Effector memory CD4-positive, alpha-beta T cell (primary cell): Measurements from ENCODE around the gene ZMYND10.
A peak's percentile ranks its signal among the peaks of the same experiment; 100 is the strongest.

ENCODE experiments used
- DNase-seq, 3 donors: peaks; one replicate each; pipeline ENCODE4 v3.0.0-alpha.2; 2020
- H3K27ac ChIP-seq: 2 replicates; pipeline ENCODE4 v1.7.0; 2013; ENCODE audit warnings: mild to moderate bottlenecking, low read length, moderate library complexity; ENCODE audit not compliant: insufficient read depth, poor library complexity, severe bottlenecking
- H3K27me3 ChIP-seq: replicated peaks from 2 replicates; pipeline ENCODE4 v1.7.0; 2013; ENCODE audit warnings: mild to moderate bottlenecking, low read length; ENCODE audit not compliant: insufficient read depth, control insufficient read depth, poor library complexity, severe bottlenecking
- H3K36me3 ChIP-seq: 2 replicates; pipeline ENCODE4 v1.7.0; 2013; ENCODE audit warnings: mild to moderate bottlenecking, low read length, moderate library complexity; ENCODE audit not compliant: control insufficient read depth, insufficient read depth
- H3K4me1 ChIP-seq: 2 replicates; pipeline ENCODE4 v1.7.0; 2013; ENCODE audit warnings: low read length, mild to moderate bottlenecking; ENCODE audit not compliant: control insufficient read depth, insufficient read depth, poor library complexity, severe bottlenecking
- H3K4me3 ChIP-seq: 2 replicates; pipeline ENCODE4 v1.7.0; 2013; ENCODE audit warnings: low read length, low read depth, mild to moderate bottlenecking; ENCODE audit not compliant: insufficient read depth, poor library complexity, severe bottlenecking
- H3K9me3 ChIP-seq: 2 replicates; pipeline ENCODE4 v1.7.0; 2013; ENCODE audit warnings: mild to moderate bottlenecking, low read length, moderate library complexity; ENCODE audit not compliant: control insufficient read depth

ZMYND10 gene

DNA sequence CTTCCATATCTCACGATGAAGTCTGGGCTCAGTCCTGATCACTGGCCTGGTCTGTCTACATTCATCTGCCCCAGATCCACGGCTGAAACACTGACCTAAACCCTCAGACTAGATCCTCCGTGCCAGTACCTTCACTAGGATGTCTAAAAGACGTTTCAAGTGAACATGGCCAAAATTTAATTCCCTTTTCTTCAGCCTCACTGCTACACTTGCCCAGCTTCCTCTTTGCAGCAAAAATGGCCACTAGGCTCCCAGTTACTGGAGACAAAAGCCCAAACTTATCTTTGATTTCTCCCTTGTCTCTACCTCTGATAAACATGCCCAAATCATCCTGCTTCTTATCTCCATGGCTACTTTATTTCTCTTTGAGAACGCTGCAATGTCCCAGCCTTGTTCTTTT, 6.6 kb downstream of the ZMYND10 start:
- no peak for DNase-seq
- H3K27me3 ChIP-seq, result no peaks in the 10 kb centered on the region
- peaks cover 45% of the 10 kb centered on the region for H3K4me1 ChIP-seq
- H3K9me3 ChIP-seq, result no peaks in the 10 kb centered on the region
- no peaks in the 10 kb centered on the region for H3K36me3 ChIP-seq
- H3K27ac ChIP-seq, result peak overlapping the region; percentile 95
- peak overlapping the region; percentile 77 for H3K4me3 ChIP-seq

DNA sequence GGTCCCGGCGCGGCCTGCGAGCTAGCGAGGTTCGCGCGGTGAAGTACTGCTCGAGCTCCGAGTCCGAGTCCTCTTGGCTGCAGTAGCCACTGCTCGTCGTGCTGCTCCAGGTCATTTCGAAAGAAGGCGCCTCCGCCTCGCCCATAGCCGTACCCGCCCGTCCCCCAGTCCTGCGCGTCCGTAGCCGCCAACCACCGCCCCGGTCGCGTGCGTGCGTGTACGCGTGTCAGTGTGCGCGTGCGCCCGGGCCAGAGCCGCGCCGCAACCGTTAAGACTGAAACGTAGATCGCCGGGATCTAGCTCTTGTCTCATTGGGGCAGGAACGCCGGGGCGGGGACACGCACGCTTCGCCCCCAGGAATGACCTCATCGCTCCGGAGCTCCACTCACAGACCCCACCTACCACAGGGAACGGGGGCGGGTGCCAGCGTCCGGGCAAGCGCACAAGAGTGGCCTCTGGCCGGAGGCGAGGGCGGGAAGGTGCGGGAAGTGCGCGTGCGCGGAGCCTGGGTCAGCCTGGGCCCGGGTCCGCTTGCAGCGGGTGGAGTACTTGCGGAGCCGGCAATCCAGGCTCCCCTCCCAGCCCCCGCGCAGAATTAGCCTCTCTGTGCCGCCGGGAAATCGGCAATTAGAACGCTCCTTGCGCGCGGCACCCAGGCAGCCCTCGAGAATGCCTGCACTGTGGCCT, 8.2 kb downstream of the ZMYND10 start:
- DNase-seq, result peak; percentile 86 to 94 (median 90)
- Histone ChIP-seq H3K36me3 (no peaks in the 10 kb centered on the region), H3K27me3 (no peaks in the 10 kb centered on the region), H3K4me1 (peaks cover 52% of the 10 kb centered on the region), H3K27ac (peak overlapping the region; percentile 95), H3K9me3 (no peaks in the 10 kb centered on the region), H3K4me3 (peak overlapping the region; percentile 77)

DNA sequence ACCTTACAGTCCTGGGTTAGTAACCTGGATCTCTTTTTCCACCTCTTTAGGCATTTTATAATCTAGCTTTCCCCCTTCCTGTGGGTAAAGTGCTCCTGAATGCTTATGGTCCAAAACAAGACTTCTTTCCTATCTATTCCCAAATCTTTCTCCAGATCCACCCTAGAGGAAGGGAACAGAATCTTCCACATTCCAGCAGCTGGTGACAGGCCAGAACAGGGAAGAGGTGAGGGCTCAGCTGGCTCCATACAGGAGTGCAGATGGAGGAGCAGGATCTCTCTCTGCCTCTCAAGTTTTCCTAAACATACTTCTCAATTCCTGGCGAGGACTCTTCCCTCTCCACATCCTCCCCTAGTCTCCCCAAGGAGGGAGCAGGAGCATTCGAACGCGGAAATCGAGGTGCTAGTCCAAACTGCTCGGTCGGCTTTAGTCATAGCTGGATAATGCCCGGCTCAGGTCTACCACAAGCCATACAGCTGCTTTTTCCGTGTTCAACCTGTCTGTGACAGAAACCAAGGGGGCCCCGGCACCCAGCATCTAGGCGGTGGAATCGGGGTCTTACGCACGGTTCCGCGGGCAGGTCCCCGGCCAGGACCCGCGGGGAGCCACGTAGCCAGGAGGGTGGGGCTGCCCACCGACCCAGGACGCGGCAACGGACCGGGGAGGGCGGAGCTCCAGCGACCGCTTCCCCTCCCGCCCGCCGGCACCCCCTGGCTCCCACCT, 8.9 kb downstream of the ZMYND10 start:
- peak overlapping the region; percentile 95 for H3K27ac ChIP-seq
- no peak for DNase-seq
- peak overlapping the region; percentile 77 for H3K4me3 ChIP-seq
- peaks cover 52% of the 10 kb centered on the region for H3K4me1 ChIP-seq
- H3K36me3 ChIP-seq, result peaks cover 7% of the 10 kb centered on the region
- H3K27me3 ChIP-seq, result no peaks in the 10 kb centered on the region
- no peaks in the 10 kb centered on the region for H3K9me3 ChIP-seq

DNA sequence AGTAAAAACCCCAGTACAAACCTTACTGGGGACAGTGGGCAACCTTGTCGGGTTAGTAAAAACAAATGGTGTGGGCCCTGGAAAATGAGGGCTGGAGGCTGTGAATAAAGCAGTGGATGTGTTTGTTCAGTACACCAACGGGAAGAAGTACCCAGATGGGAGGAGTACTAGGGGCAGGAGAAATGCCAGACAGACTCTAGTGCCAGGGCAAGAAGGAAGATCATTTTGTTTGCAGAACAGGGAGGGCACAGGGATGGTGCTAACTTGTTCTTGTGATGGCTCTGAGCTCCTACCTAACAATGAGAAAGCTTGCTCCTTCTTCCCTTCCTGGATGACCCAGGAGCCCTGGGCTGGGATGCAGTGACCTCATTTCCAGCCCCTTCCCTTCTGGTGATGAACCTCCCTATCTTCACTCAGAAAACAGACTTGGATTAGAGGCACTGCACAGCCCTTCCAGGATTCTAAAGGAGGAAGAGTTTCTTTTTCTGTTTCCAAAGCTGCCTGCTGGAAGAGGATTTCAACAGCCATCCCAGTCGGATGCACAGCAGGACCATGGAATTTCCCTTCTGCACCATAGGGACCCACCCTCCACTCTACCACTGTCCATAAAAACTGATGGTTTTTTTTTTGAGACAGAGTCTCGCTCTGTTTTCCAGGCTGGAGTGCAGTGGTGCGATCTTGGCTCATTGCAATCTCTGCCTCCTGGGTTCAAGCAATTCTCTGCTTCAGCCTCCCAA, 11.0 kb downstream of the ZMYND10 start:
- peak overlapping the region; percentile 95 for H3K27ac ChIP-seq
- H3K4me1 ChIP-seq, result peaks cover 33% of the 10 kb centered on the region
- H3K36me3 ChIP-seq, result peaks cover 25% of the 10 kb centered on the region
- DNase-seq, result no peak
- no peaks in the 10 kb centered on the region for H3K9me3 ChIP-seq
- no peak overlapping the region for H3K4me3 ChIP-seq
- no peaks in the 10 kb centered on the region for H3K27me3 ChIP-seq

DNA sequence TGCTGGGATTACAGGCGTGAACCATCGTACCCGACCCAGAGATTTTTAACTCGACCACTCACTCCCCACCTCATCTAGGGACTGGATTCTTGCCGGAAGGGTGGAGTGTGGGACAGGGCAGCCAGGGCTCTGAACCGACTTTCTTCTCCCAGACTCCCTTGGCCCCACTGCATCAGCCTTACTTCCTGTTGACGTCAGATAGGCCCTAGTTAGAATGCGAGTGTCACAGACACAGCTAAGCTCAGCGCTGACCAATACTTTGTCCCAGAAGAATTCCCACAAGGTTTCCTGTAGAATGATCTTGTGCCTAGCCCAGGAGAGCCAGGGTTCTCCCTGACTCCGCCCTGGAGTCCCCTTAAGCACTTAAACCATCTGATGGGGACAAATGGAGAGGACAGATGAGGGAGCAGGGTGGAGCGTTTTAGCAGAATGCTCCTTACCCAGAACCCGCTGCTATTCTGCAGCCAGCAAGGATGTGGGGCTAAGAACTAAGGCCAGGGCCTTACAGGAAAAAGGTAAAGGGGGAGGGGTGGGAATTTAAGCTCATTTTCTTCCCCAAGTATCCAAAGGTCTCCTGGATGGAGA, 11.7 kb downstream of the ZMYND10 start:
- peaks cover 31% of the 10 kb centered on the region for H3K4me1 ChIP-seq
- no peak overlapping the region for H3K4me3 ChIP-seq
- H3K9me3 ChIP-seq, result no peaks in the 10 kb centered on the region
- peak overlapping the region; percentile 95 for H3K27ac ChIP-seq
- peaks cover 25% of the 10 kb centered on the region for H3K36me3 ChIP-seq
- no peak for DNase-seq
- H3K27me3 ChIP-seq, result no peaks in the 10 kb centered on the region

DNA sequence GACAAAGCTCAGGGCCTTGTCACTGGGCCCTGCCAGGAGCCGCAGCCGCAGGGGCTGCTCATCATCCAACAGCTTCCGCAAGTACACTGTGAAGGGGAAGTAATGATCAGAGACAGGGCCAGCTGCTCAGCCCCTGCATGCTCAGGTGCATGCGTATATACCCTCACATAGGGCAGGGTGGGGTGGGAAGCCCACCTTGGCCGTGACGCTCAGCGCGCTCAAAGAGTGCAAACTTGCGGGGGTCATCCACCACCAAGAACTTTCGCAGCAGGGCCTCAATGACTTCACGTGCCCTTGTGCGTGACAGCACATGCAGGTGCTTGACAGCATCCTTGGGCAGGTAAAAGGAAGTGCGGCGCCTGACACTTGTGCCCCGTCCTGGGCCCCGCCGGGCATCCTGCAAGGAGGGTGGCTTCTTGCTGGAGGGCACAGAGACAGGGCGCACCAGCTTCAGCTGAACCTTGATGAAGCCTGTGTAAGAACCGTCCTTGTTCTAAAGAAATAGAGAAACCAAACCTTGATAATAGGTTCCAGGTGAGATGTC, 14.1 kb downstream of the ZMYND10 start:
- Histone ChIP-seq H3K27ac (no peak overlapping the region), H3K4me1 (peaks cover 41% of the 10 kb centered on the region), H3K36me3 (peaks cover 25% of the 10 kb centered on the region), H3K4me3 (no peak overlapping the region), H3K27me3 (no peaks in the 10 kb centered on the region), H3K9me3 (no peaks in the 10 kb centered on the region)
- DNase-seq, result no peak

DNA sequence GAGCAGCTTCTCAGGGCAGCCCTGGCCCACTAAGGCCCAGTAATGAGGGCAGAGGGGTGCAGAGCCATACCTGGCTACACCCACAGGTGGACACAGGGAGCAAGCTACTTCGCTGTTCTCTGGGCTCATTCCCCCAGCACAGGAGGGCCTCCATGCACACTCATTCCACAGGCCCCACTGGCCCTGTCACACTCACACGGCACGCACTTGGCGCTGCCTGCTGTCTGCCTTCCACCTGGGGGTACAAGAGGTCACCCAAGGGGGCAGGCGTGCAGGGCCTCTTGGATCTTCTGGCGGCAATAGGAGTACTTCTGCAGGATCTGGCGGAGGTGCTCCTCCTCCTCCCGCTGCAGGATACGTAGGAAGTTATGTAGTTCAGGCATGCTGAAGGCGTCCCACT, 15.2 kb downstream of the ZMYND10 start:
- peaks cover 33% of the 10 kb centered on the region for H3K4me1 ChIP-seq

DNA sequence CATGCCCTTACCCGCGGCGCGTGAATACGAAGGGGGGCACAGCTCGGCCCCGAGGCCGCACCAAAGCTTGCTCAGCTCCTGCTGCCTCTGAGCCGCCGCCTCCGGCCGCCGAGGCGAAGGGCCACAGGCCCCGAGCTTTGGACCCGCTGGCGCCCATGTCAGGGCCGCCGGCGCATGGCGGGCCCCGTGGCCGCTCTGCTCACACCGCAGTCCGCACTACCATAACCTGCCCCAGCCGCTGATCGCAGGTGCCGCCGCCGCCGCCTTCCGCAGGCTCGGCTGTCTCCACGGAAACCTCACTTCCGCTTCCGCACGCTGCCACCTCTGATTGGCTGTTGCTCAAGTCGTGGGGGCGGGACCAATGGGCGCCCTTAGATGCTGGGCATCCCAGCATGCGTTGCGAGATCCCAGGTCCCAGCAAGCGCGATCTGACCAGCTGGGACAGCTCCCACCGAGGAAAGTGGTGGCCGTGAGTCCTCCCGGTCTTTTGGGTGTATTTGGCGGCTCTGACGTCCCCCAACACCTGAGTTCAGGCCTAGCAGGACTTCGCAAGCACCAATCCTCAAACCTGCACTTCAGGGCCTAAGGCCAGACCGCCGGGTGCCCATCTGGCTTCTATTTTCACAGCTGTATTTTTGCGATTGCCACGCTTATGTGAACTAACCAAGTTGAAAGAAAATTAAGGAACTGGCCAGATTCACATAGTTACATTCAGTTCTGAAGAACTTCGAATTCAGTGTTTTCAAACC, 17.4 kb downstream of the ZMYND10 start, which contains the start of gene TUSC2:
Gene TUSC2 (minus strand): TSS at position 281 of the 749 bp plus-strand sequence. CDS start 124 bp downstream, at position 157.
- Histone ChIP-seq H3K27ac (peak within 1 kb of the TSS; percentile 79), H3K4me3 (peak within 1 kb of the TSS; percentile 84), H3K4me1 (peaks cover 17% of the 10 kb centered on the region), H3K27me3 (no peaks in the 10 kb centered on the region), H3K9me3 (no peaks in the 10 kb centered on the region), H3K36me3 (peaks cover 25% of the 10 kb centered on the region)
- DNase-seq, result peak; percentile 90 to 94 (median 91)

More for the DNA sequence above, 15.2 kb downstream of the ZMYND10 start:
- DNase-seq, result no peak
- no peaks in the 10 kb centered on the region for H3K27me3 ChIP-seq
- no peaks in the 10 kb centered on the region for H3K9me3 ChIP-seq
- no peak overlapping the region for H3K4me3 ChIP-seq
- H3K27ac ChIP-seq, result no peak overlapping the region
- H3K36me3 ChIP-seq, result peaks cover 25% of the 10 kb centered on the region

DNA sequence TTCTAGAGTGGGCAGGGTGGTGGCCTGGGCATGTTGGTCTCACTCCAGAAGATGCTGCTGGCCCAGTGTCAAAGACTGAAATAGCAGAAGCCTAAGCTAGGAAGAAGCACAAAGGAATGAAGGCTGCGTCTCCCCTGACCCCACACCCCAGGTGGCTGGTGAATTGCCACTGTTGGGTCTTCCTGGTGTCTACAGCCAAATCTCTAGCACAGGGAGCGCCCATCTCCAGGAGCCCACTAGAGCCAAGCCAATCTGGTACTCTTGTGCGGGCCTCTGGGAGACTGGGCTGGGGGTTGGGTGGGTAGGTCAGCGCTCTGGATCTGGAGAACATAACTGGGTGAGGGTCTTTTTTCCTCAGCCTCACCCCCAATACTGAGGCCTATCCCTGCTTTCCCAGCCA, 18.4 kb downstream of the ZMYND10 start:
- DNase-seq, result no peak
- Histone ChIP-seq H3K27ac (peak overlapping the region; percentile 79), H3K27me3 (no peaks in the 10 kb centered on the region), H3K4me1 (peaks cover 17% of the 10 kb centered on the region), H3K36me3 (peaks cover 23% of the 10 kb centered on the region), H3K9me3 (no peaks in the 10 kb centered on the region), H3K4me3 (peak overlapping the region; percentile 84)
